ENCODE data around the gene RUBCN.

The RUBCN gene

GRCh38 chr3:197694251-197694650 is 42.5 kb downstream of the RUBCN start:
- Histone ChIP-seq H3K4me1 (ENCODE audit: low read depth, poor library complexity, severe bottlenecking) (no peaks in the 10 kb centered on the region), H3K4me3 (IDR thresholded peaks at IDR 0.05; ENCODE audit: insufficient read depth, low read depth, low read length) (no peak overlapping the region), H3K9ac (no peak overlapping the region), H3K27me3 (ENCODE audit: insufficient read depth, low read depth) (no peaks in the 10 kb centered on the region), H3K79me2 (ENCODE audit: insufficient read depth, low read depth) (no peaks in the 10 kb centered on the region), H3K4me2 (no peak overlapping the region), H2AFZ (ENCODE audit: low read depth) (no peak overlapping the region), H3K27ac (no peak overlapping the region), H3K36me3 (ENCODE audit: insufficient read depth) (no peaks in the 10 kb centered on the region), H4K20me1 (ENCODE audit: insufficient read depth) (no peaks in the 10 kb centered on the region)
- TF ChIP-seq, protein P1, sequence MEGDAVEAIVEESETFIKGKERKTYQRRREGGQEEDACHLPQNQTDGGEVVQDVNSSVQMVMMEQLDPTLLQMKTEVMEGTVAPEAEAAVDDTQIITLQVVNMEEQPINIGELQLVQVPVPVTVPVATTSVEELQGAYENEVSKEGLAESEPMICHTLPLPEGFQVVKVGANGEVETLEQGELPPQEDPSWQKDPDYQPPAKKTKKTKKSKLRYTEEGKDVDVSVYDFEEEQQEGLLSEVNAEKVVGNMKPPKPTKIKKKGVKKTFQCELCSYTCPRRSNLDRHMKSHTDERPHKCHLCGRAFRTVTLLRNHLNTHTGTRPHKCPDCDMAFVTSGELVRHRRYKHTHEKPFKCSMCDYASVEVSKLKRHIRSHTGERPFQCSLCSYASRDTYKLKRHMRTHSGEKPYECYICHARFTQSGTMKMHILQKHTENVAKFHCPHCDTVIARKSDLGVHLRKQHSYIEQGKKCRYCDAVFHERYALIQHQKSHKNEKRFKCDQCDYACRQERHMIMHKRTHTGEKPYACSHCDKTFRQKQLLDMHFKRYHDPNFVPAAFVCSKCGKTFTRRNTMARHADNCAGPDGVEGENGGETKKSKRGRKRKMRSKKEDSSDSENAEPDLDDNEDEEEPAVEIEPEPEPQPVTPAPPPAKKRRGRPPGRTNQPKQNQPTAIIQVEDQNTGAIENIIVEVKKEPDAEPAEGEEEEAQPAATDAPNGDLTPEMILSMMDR (conservative IDR thresholded peaks at IDR 0.05; ENCODE audit: low read depth, low read length), result no peak

DNA sequence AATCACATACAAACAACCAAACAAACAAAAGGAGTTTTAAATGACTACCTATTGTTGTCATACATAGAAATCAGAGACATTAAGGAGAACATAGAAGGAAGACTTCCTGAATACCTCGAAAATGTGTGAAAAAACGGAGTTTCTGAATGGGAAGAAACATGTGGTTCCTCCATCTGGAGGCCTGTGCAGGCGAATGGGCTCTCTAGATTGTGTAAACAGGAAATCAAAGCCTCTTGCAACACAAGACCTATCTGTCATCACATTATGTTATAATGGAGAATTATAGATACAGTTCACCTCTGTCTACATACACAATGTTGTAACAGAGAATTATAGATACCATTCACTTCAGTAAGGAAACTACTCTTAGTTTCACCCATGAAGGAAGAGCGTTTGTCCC is 44.1 kb downstream of the RUBCN start:
- H3K27me3 ChIP-seq (ENCODE audit: insufficient read depth, low read depth), result no peaks in the 10 kb centered on the region
- TF ChIP-seq, protein P1 (conservative IDR thresholded peaks at IDR 0.05; ENCODE audit: low read depth, low read length), result no peak
- no peaks in the 10 kb centered on the region for H3K4me1 ChIP-seq (ENCODE audit: low read depth, poor library complexity, severe bottlenecking)
- no peak overlapping the region for H3K4me3 ChIP-seq (IDR thresholded peaks at IDR 0.05; ENCODE audit: insufficient read depth, low read depth, low read length)
- no peak overlapping the region for H3K27ac ChIP-seq
- no peak overlapping the region for H3K9ac ChIP-seq
- H3K79me2 ChIP-seq (ENCODE audit: insufficient read depth, low read depth), result no peaks in the 10 kb centered on the region
- H3K4me2 ChIP-seq, result no peak overlapping the region
- H4K20me1 ChIP-seq (ENCODE audit: insufficient read depth), result no peaks in the 10 kb centered on the region
- H2AFZ ChIP-seq (ENCODE audit: low read depth), result no peak overlapping the region
- no peaks in the 10 kb centered on the region for H3K36me3 ChIP-seq (ENCODE audit: insufficient read depth)

DNA sequence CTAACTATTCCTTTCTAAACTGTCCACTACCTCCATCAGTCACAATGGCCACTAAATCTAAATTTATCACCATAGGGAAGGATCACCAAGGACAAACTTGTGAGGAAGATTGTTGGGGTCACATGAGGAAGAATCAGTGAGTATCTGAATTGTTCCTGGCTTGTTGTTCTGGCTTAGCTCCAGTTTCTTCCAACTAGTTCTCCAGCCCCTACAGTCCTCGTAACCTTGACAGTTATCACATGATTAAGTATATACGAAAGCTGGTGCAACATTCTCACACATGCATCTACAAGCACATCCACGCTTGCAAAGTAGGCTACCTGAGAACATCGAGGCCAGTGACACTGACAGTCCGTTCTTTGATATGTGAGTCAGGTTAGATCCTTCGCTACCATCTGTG is 46.0 kb downstream of the RUBCN start:
- H3K27me3 ChIP-seq (ENCODE audit: insufficient read depth, low read depth), result no peaks in the 10 kb centered on the region
- TF ChIP-seq, protein P1 (conservative IDR thresholded peaks at IDR 0.05; ENCODE audit: low read depth, low read length), result no peak
- no peak overlapping the region for H2AFZ ChIP-seq (ENCODE audit: low read depth)
- H3K9ac ChIP-seq, result no peak overlapping the region
- no peak overlapping the region for H3K27ac ChIP-seq
- H3K4me3 ChIP-seq (IDR thresholded peaks at IDR 0.05; ENCODE audit: insufficient read depth, low read depth, low read length), result no peak overlapping the region
- H3K4me2 ChIP-seq, result no peak overlapping the region
- H4K20me1 ChIP-seq (ENCODE audit: insufficient read depth), result no peaks in the 10 kb centered on the region
- no peaks in the 10 kb centered on the region for H3K4me1 ChIP-seq (ENCODE audit: low read depth, poor library complexity, severe bottlenecking)
- H3K79me2 ChIP-seq (ENCODE audit: insufficient read depth, low read depth), result no peaks in the 10 kb centered on the region
- no peaks in the 10 kb centered on the region for H3K36me3 ChIP-seq (ENCODE audit: insufficient read depth)

- Histone ChIP-seq H3K4me2 (no peak overlapping the region), H3K4me1 (ENCODE audit: low read depth, poor library complexity, severe bottlenecking) (no peaks in the 10 kb centered on the region), H3K79me2 (ENCODE audit: insufficient read depth, low read depth) (no peaks in the 10 kb centered on the region), H3K9ac (no peak overlapping the region), H3K27me3 (ENCODE audit: insufficient read depth, low read depth) (no peaks in the 10 kb centered on the region), H3K4me3 (IDR thresholded peaks at IDR 0.05; ENCODE audit: insufficient read depth, low read depth, low read length) (no peak overlapping the region), H3K27ac (no peak overlapping the region), H3K36me3 (ENCODE audit: insufficient read depth) (no peaks in the 10 kb centered on the region), H4K20me1 (ENCODE audit: insufficient read depth) (no peaks in the 10 kb centered on the region), H2AFZ (ENCODE audit: low read depth) (no peak overlapping the region)
- TF ChIP-seq, protein P1 (conservative IDR thresholded peaks at IDR 0.05; ENCODE audit: low read depth, low read length), result no peak
Measured at GRCh38 chr3:197687570-197687969, 49.1 kb downstream of the RUBCN start.

Measured in KMS-11 (cell line).